Ovary (tissue), 3 donors: Measurements from ENCODE around the gene CRLF1.

Experiments
- EP300 ChIP-seq: sonication (generic); formaldehyde crosslinking; IDR thresholded peaks from one replicate; pipeline ENCODE4 v1.6.1; 2017; ENCODE audit warnings: antibody characterized with exemption
- POLR2A ChIP-seq: fragments of 450-650 bp; IDR thresholded peaks from one replicate; pipeline ENCODE4 v1.6.1; 2017; ENCODE audit warnings: antibody characterized with exemption, mild to moderate bottlenecking, moderate library complexity
- TF ChIP-seq, protein P1 (sequence below), 3 donors: fragments of 450-650 bp in 2 of 3; fragments of 200-600 bp in 1 of 3; IDR thresholded peaks; one replicate each; pipeline versions ENCODE4 v1.5.1 to v1.8.0; 2016 to 2022; ENCODE audit warnings: antibody characterized with exemption in 3 of 3, mild to moderate bottlenecking in 1 of 3
- donor health status: DM: no; HTN: no; CAD: no.

DNA sequence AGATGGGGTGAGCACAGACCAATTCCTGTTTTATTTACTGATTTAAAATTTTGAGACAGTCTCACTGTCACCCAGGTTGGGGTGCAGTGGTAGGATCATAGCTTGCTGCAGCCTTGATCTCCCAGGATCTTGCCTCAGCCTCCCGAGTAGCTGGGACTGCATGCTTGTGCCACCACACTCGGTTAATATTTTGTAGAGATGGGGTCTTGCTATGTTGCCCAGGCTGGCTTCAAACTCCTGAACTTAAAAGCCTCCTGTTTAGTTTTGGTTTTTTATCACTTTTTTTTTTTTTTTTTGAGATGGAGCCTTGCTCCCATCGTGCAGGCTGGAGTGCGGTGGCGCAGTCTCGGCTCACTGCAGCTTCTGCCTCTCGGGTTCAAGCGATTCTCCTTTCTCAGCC lies 30.2 kb downstream of the CRLF1 start:
- TF ChIP-seq POLR2A (no peak), EP300 (no peak)
- TF ChIP-seq, protein P1, sequence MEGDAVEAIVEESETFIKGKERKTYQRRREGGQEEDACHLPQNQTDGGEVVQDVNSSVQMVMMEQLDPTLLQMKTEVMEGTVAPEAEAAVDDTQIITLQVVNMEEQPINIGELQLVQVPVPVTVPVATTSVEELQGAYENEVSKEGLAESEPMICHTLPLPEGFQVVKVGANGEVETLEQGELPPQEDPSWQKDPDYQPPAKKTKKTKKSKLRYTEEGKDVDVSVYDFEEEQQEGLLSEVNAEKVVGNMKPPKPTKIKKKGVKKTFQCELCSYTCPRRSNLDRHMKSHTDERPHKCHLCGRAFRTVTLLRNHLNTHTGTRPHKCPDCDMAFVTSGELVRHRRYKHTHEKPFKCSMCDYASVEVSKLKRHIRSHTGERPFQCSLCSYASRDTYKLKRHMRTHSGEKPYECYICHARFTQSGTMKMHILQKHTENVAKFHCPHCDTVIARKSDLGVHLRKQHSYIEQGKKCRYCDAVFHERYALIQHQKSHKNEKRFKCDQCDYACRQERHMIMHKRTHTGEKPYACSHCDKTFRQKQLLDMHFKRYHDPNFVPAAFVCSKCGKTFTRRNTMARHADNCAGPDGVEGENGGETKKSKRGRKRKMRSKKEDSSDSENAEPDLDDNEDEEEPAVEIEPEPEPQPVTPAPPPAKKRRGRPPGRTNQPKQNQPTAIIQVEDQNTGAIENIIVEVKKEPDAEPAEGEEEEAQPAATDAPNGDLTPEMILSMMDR (IDR thresholded peaks at IDR 0.05) = no peak
